ENCODE results near the gene HCN2.

The HCN2 gene

DNA sequence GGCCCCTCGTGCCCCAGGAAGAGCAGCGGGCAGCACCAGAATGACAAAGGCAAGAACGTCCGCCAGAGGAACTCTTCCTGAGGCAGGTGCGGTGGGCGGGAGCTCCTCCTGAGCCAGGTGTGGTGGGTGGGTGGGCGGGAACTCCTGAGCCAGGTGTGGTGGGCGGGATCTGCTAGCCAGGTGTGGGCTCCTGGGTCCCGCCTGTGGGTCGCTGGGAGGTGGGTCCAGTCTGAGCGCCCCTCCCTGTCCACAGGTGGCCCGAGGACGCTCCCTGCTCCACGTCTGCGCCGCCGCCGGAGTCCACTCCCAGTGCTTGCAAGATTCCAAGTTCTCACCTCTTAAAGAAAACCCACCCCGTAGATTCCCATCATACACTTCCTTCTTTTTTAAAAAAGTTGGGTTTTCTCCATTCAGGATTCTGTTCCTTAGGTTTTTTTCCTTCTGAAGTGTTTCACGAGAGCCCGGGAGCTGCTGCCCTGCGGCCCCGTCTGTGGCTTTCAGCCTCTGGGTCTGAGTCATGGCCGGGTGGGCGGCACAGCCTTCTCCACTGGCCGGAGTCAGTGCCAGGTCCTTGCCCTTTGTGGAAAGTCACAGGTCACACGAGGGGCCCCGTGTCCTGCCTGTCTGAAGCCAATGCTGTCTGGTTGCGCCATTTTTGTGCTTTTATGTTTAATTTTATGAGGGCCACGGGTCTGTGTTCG is 7.0 kb upstream of the HCN2 start:
- DNase-seq = peak in 2 of 42 donors; percentile 3 to 27
- intact Hi-C loops (cut with DNase I) = loop anchor here (10.0 kb wide), 1 partner anchor 152 kb away; no protein-coding TSS in a partner anchor

DNA sequence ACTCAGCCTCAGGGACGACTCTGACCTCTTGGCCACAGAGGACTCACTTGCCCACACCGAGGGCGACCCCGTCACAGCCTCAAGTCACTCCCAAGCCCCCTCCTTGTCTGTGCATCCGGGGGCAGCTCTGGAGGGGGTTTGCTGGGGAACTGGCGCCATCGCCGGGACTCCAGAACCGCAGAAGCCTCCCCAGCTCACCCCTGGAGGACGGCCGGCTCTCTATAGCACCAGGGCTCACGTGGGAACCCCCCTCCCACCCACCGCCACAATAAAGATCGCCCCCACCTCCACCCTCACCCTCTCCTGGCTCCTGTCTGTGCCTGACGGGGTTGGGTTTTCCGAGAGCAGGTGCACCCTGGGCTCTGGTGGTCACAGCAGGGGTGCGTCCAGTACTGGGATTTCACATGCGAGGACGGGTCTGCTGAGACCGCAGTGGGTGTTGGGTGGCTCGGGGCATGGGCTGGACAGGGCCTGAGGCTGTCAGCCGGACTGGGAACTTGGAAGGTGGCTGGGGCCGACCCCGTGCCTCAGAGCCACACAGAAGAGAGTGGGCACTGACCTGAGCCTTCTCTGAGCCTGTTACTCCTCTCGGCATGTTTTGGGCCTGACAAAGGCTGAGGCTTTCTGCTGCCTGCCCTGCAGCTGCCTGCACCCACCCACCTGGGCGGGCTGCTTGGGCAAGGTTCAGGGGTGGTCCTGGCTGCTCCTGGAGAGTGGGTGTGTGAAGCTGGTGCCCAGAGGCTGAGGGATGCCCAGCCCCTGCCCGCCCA is 6.3 kb upstream of the HCN2 start:
- intact Hi-C loops (cut with DNase I) = loop anchor here (10.0 kb wide), 1 partner anchor 151 kb away; no protein-coding TSS in a partner anchor
- peak in 1 of 42 donors; percentile 2 for DNase-seq

GRCh38 chr19:583968-584239 is 5.8 kb upstream of the HCN2 start:
- DNase-seq = no peak
- intact Hi-C loops (cut with DNase I) = loop anchor here (10.0 kb wide), 1 partner anchor 151 kb away; no protein-coding TSS in a partner anchor

GRCh38 chr19:584240-585001 is 5.3 kb upstream of the HCN2 start:
- intact Hi-C loops (cut with DNase I) = loop anchor here (10.0 kb wide), 1 partner anchor 150 kb away; no protein-coding TSS in a partner anchor
- peak in 38 of 42 donors; percentile 44 to 88 (median 70) for DNase-seq

GRCh38 chr19:585146-585545 is 4.5 kb upstream of the HCN2 start:
- peak in 1 of 42 donors; percentile 2 for DNase-seq
- intact Hi-C loops (cut with DNase I) = loop anchor here (10.0 kb wide), 1 partner anchor 150 kb away; no protein-coding TSS in a partner anchor

DNA sequence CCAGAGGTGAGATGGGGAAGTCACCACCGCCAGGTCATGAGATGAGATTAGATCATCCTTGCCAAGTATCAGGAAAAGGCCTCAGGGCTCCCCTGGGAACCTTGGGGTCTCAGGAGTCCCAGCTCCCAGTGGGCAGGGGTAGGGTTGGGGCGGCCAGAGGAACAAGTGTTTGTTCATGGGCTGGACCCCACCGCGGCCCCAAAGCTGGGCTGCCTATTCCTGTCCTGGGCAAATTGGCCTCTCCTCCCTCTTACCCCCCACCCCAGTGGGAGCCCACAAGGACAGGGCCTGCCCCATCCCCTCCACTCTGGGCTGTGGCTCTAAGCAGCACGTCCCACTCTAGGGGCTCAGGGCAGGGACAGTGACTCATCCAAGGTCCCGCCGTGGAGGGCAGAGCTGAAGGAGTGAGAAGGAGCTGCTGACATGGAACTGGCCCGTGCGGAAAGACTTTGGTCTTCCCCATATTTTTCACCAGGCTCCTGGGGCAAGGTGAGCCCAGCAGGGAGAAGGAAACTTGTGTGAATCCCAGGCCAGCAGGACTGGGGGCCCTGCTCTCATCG is 4.0 kb upstream of the HCN2 start:
- intact Hi-C loops (cut with DNase I) = loop anchor here (10.0 kb wide), 1 partner anchor 149 kb away; no protein-coding TSS in a partner anchor
- no peak for DNase-seq

GRCh38 chr19:588093-588740 is 1.5 kb upstream of the HCN2 start:
- peak; percentile 80 to 98 (median 93) for DNase-seq
- intact Hi-C loops (cut with DNase I) = loop anchor here (10.0 kb wide), 1 partner anchor 147 kb away; no protein-coding TSS in a partner anchor

DNA sequence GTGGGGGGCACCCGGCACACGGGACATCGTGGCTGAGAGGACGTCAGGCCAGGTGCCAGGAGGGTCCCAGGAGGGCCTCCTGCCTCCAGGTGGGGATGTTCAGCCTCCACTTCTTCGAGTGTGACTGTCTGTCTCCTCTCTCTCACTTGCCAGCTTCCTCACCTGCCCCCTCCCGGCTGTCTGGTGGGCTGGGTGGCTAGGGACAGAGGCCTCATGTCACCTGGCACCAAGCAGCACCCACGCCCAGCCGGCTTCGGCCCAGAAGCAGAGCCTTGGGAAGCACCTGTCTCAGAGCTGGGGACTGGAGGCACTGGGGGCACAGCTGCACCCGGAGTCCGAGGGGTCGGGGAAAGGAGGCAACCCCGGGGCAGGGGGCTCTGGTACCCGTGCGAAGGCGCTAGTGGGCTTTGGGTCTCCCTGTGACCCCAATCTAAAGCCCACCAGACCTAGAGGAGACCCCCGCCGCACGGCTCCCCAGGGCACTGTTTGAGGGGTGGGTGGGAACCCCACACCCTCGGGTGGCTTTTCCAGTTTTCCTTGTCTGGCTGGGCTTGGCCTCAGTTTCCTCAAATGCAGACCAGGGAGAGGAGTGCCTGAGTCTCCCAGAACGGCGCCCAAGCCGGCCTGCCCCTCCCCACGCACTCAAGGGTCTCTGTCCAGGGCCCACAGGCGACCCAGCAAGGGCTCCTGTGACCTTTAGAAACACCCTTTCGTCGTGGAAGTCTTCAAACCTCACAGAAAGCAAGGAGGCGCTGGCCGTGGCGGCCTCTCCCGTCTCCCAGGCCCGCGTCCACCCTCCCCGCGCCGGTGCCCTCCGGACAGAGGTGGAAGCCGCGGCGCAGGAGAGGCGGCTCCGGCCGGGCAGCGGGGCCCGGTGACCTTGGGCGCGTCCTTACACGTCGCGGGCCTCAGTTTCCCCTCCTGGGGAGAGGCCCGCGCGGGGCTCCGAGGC is 664 bp upstream of the HCN2 start:
- intact Hi-C loops (cut with DNase I) = loop anchor here (10.0 kb wide), 1 partner anchor 146 kb away; no protein-coding TSS in a partner anchor
- DNase-seq = peak in 15 of 42 donors; percentile 38 to 74 (median 57)

- DNase-seq = peak in 8 of 42 donors; percentile 31 to 65 (median 50)
Measured at GRCh38 chr19:590396-590745, 690 bp downstream of the HCN2 start.

GRCh38 chr19:590750-591098 is 1.0 kb downstream of the HCN2 start:
- peak in 1 of 42 donors; percentile 41 for DNase-seq
- intact Hi-C loops (cut with DNase I) = no loop called here

More at GRCh38 chr19:590396-590745, 690 bp downstream of the HCN2 start:
- intact Hi-C loops (cut with DNase I) = no loop called here

GRCh38 chr19:591099-591958 is 1.6 kb downstream of the HCN2 start:
- intact Hi-C loops (cut with DNase I) = no loop called here
- peak in 19 of 42 donors; percentile 37 to 81 (median 58) for DNase-seq

GRCh38 chr19:592101-592500 is 2.4 kb downstream of the HCN2 start:
- intact Hi-C loops (cut with DNase I) = no loop called here
- no peak for DNase-seq

GRCh38 chr19:593055-593454 is 3.4 kb downstream of the HCN2 start:
- intact Hi-C loops (cut with DNase I) = no loop called here

GRCh38 chr19:593505-593904 is 3.8 kb downstream of the HCN2 start:
- no peak for DNase-seq
- intact Hi-C loops (cut with DNase I) = no loop called here

More at GRCh38 chr19:593055-593454, 3.4 kb downstream of the HCN2 start:
- no peak for DNase-seq

DNA sequence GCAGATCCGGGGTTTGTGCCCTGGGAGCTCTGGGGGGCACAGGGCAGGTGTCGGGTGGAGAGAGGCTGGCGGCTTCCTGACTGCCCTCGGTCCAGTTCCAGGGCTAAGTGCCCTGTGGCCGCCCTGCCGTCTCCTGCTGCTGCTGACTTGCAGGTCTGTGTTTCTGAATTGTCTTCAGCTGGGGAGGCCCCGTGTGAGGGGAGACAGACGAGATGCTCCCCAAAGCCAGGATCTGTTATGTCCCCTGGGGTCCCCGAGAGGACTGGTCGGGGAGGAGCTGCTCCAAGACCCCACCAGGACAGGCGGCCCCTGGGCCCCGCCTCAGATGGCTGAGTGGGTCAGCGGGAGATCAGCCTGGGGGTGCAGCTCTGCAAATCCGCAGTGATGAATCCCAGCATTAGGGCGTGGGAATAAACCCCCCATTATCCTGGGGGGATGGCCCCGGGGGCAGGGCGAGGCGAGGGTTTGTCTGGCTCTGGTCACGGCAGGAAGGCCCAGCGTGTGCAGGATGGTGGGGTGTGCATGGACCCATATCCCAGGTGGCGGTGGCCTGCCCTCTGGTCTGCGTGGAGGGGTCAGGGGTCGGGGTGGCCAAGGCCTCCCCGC is 4.7 kb downstream of the HCN2 start:
- intact Hi-C loops (cut with DNase I) = no loop called here

More for the DNA sequence above, 4.7 kb downstream of the HCN2 start:
- no peak for DNase-seq
